ENCODE data around the gene NAA16.

- no peak for TF ChIP-seq CTCF (IDR thresholded peaks at IDR 0.05; ENCODE audit: insufficient read depth, low read length)
- no peak for TF ChIP-seq REST (IDR thresholded peaks at IDR 0.05; ENCODE audit: insufficient replicate concordance, low read depth)
- TF ChIP-seq GABPA (IDR thresholded peaks at IDR 0.05; ENCODE audit: low read depth) = no peak
These were observed 19.8 kb upstream of the NAA16 start for GRCh38 chr13:41291246-41291645.
